Gastrocnemius medialis (tissue), 4 donors: ENCODE measurements around the gene C2CD4C. TPM values are rescaled to one million over a fixed set of nuclear protein-coding genes. Genes with fewer than 3 reads are reported as not detected.
"Not testable (repeated sequence)": the region's sequence is repeated elsewhere in the genome, so short reads cannot be mapped to it uniquely, and the experiment has no call there.

ENCODE experiments used
- ATAC-seq, 2 donors: fragments of 150-250 bp; one replicate each; pipeline ENCODE4 v1.9.1; 2016
- DNase-seq, 2 donors: peaks; one replicate each; pipeline ENCODE4 v3.0.0-alpha.2; 2019
- H3K27ac ChIP-seq, 4 donors: fragments of 200-600 bp; sonication (generic); 1 replicate in 1 of 4; 2 replicates in 3 of 4; pipeline ENCODE4 v1.5.1; 2016 to 2018; ENCODE audit warnings: mild to moderate bottlenecking in 2 of 4, moderate library complexity in 1 of 4
- H3K27me3 ChIP-seq, 3 donors: fragments of 200-600 bp; sonication (generic) in 2 of 3; 1 replicate in 1 of 3; 2 replicates in 2 of 3; pipeline versions ENCODE4 v1.5.1 to v1.6.0; 2016 to 2019; ENCODE audit warnings: mild to moderate bottlenecking in 1 of 3, moderate library complexity in 1 of 3
- H3K36me3 ChIP-seq, 2 donors: fragments of 200-600 bp; sonication (generic) in 1 of 2; one replicate each; pipeline ENCODE4 v1.5.1; 2017 to 2018
- H3K4me1 ChIP-seq, 2 donors: fragments of 200-600 bp; sonication (generic) in 1 of 2; one replicate each; pipeline ENCODE4 v1.5.1; 2016 to 2017; ENCODE audit warnings: mild to moderate bottlenecking in 2 of 2
- H3K4me3 ChIP-seq, 4 donors: fragments of 200-600 bp; sonication (generic) in 3 of 4; 1 replicate in 1 of 4; 2 replicates in 3 of 4; pipeline ENCODE4 v1.5.1; 2016 to 2019; ENCODE audit warnings: mild to moderate bottlenecking in 2 of 4
- H3K9me3 ChIP-seq, 3 donors: fragments of 200-600 bp; sonication (generic) in 2 of 3; 1 replicate in 1 of 3; 2 replicates in 2 of 3; pipeline ENCODE4 v1.5.1; 2016 to 2019
- POLR2A ChIP-seq, 2 donors: fragments of 450-650 bp; IDR thresholded peaks; one replicate each; pipeline ENCODE4 v1.6.1; 2017; ENCODE audit warnings: antibody characterized with exemption in 2 of 2, mild to moderate bottlenecking in 2 of 2, moderate library complexity in 2 of 2
- in situ Hi-C, 4 donors: fragments of 200-750 bp; cut with MboI; loops; one replicate each; pipeline versions ENCODE4 v1.15.0 to v1.8.0; 2017; ENCODE audit warnings: low sequenced_read_pairs in 4 of 4
- intact Hi-C: fragments of 100-400 bp; cut with DNase I; formaldehyde crosslinking; loops from one replicate; pipeline ENCODE4 v1.15.1; 2023; ENCODE audit warnings: low total_unique reads
- total RNA-seq, 4 donors: library from RNA; depleted of rRNA; stranded (reverse); fragments of >200 nt; gene quantifications; one replicate each; pipeline versions ENCODE4 v1.1.0 to v1.2.3, GENCODE V29; 2016
- TF ChIP-seq, protein P1 (sequence below), 5 experiments: fragments of 450-650 bp in 3 of 5; fragments of 200-600 bp in 2 of 5; sonication (generic) in 2 of 5; IDR thresholded peaks in 4 of 5; conservative IDR thresholded peaks in 1 of 5; 1 replicate in 4 of 5; 2 replicates in 1 of 5; pipeline ENCODE4 v1.5.1; 2016 to 2019; ENCODE audit warnings: antibody characterized with exemption in 5 of 5, mild to moderate bottlenecking in 3 of 5, moderate library complexity in 3 of 5

The C2CD4C gene
- total RNA-seq, 4 donors from 2014 or later = 0.15 to 0.78 (median 0.38) TPM

DNA sequence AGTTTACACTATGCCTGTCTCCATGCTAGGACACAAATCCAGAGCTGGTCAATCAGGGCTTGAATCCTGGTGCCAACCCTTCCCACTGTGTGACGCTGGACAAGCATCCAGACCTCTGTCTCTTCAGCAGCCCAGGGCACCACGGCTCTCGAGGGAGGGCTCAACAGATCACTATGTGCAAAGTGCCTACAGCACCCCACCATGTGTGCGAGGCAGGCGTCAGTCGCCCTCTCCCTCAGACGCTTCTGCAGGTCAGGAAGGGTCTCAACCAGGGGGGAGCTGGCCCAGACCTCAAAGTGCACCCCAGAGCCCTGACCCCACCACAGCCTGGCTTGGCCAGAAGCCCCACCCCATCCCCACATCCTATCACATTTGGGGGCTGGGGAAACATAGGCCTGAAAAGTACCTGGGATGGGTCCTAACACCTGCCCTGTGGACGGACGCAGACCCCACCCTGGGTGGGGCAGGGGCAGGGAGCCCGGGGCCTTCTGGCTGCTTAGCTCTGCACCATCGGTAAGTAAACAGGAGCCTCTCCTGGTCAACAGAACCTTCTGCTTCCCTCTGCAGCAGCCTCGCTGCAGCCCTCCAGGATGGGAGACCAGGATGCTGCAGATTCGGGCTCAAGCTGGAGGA is 2.9 kb upstream of the C2CD4C start:
- Histone ChIP-seq H3K27me3 (peaks cover 22 to 46% (median 34%) of the 10 kb centered on the region in 3 donors), H3K36me3 (no peaks in the 10 kb centered on the region), H3K4me1 (peaks cover 5% of the 10 kb centered on the region in 2 donors), H3K9me3 (no peaks in the 10 kb centered on the region), H3K27ac (no peak overlapping the region), H3K4me3 (no peak overlapping the region)
- no peak for ATAC-seq
- in situ Hi-C loops = no loop called here
- TF ChIP-seq, protein P1, sequence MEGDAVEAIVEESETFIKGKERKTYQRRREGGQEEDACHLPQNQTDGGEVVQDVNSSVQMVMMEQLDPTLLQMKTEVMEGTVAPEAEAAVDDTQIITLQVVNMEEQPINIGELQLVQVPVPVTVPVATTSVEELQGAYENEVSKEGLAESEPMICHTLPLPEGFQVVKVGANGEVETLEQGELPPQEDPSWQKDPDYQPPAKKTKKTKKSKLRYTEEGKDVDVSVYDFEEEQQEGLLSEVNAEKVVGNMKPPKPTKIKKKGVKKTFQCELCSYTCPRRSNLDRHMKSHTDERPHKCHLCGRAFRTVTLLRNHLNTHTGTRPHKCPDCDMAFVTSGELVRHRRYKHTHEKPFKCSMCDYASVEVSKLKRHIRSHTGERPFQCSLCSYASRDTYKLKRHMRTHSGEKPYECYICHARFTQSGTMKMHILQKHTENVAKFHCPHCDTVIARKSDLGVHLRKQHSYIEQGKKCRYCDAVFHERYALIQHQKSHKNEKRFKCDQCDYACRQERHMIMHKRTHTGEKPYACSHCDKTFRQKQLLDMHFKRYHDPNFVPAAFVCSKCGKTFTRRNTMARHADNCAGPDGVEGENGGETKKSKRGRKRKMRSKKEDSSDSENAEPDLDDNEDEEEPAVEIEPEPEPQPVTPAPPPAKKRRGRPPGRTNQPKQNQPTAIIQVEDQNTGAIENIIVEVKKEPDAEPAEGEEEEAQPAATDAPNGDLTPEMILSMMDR (IDR thresholded peaks at IDR 0.05 in 4 of 5, conservative IDR thresholded peaks at IDR 0.05 in 1 of 5) = no peak
- TF ChIP-seq POLR2A (IDR thresholded peaks at IDR 0.05) = no peak
- intact Hi-C loops = no loop called here
- DNase-seq = no peak

DNA sequence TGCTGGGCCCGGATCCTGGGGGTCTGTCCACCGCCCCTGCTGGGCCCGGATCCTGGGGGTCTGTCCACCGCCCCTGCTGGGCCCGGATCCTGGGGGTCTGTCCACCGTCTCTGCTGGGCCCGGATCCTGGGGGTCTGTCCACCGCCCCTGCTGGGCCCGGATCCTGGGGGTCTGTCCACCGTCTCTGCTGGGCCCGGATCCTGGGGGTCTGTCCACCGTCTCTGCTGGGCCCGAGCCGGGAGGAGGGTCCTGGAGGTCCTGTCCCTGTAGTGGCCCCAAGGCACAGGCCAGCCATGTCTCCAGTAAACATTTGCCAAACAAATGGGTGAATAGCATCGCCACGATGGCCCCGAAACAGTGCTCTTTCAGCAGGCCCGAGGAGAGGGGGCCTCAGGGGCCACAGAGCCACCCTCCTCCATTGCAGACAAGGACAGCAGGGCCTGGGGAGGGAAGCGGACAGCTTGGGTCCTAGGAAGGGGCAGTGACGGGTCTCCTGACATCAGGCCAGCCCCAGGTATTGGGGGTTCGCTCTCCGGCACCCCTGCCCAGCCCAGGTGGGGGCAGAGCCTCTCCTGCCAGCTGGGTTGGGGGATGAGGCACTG is 2.3 kb upstream of the C2CD4C start:
- in situ Hi-C loops, ATAC-seq, DNase-seq, H3K9me3 ChIP-seq, H3K36me3 ChIP-seq, H3K27ac ChIP-seq, intact Hi-C loops, H3K4me1 ChIP-seq, H3K4me3 ChIP-seq: not testable (repeated sequence)
- peaks cover 22 to 51% (median 40%) of the 10 kb centered on the region in 3 donors for H3K27me3 ChIP-seq

DNA sequence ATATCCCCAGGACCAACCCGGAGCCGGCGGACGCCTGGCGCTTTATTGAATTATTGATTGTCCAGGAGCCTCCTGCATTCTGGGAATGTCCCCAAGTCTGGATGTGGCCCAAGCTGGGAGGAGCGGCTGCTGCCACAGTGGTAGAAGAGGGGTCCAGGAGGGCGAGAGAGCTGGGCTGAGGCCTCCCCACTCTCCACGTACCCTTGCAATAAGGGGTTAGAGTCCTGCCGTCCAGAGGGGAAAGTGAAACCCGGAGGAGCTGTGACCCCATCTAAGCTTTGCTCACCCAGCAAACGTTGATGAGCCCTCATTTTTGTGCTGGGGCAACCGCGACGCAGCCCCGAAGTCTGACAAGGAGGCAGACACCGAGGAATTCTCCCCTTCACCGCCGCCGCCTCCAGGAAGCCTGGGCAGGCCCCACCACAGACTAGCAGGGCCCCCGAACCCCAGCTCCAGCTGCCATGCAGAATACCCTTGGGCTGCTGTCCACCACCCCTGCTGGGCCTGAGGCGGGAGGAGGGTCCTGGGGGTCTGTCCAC is 1.4 kb upstream of the C2CD4C start:
- DNase-seq = no peak
- intact Hi-C loops = no loop called here
- peaks cover 31 to 60% (median 50%) of the 10 kb centered on the region in 3 donors for H3K27me3 ChIP-seq
- TF ChIP-seq, protein P1 (IDR thresholded peaks at IDR 0.05 in 4 of 5, conservative IDR thresholded peaks at IDR 0.05 in 1 of 5) = no peak
- TF ChIP-seq POLR2A (IDR thresholded peaks at IDR 0.05) = no peak
- no peaks in the 10 kb centered on the region for H3K9me3 ChIP-seq
- no peak overlapping the region for H3K27ac ChIP-seq
- ATAC-seq = no peak
- no peaks in the 10 kb centered on the region for H3K36me3 ChIP-seq
- peaks cover 5% of the 10 kb centered on the region in 2 donors for H3K4me1 ChIP-seq
- in situ Hi-C loops = no loop called here
- H3K4me3 ChIP-seq = no peak overlapping the region

DNA sequence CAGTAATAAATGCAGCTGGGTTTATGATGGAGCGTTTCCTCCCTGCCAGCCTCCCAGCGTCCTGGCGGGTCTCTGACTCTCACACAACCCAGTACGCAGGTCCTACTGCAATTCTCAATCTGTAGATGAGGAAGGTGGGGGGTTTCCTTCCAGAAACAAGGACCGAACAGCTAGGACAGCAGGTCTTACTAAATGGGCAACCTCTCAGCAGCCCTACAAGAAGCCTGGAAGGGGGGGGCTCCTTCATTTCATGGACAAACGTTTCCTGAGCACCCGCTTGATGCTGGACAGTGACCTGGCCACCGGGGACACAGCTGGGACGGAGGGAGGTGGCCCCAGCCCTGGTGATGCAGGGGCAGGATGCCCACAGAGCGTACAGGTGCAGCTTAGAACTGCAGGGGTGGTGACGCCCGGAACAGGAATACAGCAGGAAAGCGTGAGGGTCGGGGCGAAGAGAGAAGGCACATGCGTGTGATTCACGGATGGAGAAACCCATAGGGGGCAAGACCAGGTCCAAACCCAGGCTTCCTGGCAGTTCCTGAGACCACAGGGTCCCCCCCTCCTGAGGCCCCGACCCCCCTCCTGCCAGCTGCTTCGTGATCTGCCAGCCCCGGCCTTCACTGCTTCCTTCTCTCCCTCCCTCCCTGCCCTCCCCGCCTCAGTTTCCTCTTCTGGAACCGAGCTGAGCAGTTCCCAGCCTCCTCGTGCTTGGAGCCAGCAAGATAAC is 732 bp upstream of the C2CD4C start:
- intact Hi-C loops (no loop called here), in situ Hi-C loops (no loop called here)
- ATAC-seq = no peak
- no peaks in the 10 kb centered on the region for H3K9me3 ChIP-seq
- TF ChIP-seq, protein P1 (IDR thresholded peaks at IDR 0.05 in 4 of 5, conservative IDR thresholded peaks at IDR 0.05 in 1 of 5) = no peak
- TF ChIP-seq POLR2A (IDR thresholded peaks at IDR 0.05) = no peak
- no peak for DNase-seq
- H3K27me3 ChIP-seq = peaks cover 33 to 65% (median 53%) of the 10 kb centered on the region in 3 donors
- no peaks in the 10 kb centered on the region for H3K36me3 ChIP-seq
- H3K4me3 ChIP-seq = peak overlapping the region in 3 of 4 donors; percentile 49 to 54 (median 52)
- no peak overlapping the region for H3K27ac ChIP-seq
- H3K4me1 ChIP-seq = peaks cover 5% of the 10 kb centered on the region in 2 donors

DNA sequence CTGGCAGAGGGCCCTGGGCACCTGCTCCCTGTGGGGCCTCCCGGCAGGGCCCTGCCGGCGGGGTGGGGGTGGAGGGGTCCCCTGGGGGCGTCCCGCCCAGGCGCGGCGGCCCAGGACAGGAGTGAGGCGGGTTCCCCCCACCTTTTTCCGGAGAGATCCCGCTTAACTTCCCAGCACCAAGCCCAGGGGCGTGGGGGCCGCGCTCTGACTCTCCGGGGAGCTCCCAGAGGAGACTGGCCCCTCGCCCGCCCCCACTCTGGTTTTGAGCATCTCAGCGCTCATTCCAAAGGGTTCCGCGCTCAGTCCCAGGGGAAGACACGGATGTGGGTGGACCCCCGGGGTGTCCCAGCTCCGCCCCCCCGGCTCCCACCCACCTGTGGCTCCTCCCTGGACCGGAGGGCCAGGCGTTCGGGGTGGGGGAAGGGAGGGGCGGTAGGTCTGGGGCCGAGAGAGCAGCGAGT is 476 bp downstream of the C2CD4C start:
- no peak for TF ChIP-seq POLR2A (IDR thresholded peaks at IDR 0.05)
- TF ChIP-seq, protein P1 (IDR thresholded peaks at IDR 0.05 in 4 of 5, conservative IDR thresholded peaks at IDR 0.05 in 1 of 5) = no peak
- H3K4me1 ChIP-seq = peaks cover 5% of the 10 kb centered on the region in 2 donors
- no peaks in the 10 kb centered on the region for H3K36me3 ChIP-seq
- H3K27ac ChIP-seq = no peak overlapping the region
- no peak for ATAC-seq
- peak overlapping the region; percentile 43 to 54 (median 50) for H3K4me3 ChIP-seq
- intact Hi-C loops (no loop called here), in situ Hi-C loops (no loop called here)
- peaks cover 35 to 62% (median 55%) of the 10 kb centered on the region in 3 donors for H3K27me3 ChIP-seq
- no peaks in the 10 kb centered on the region for H3K9me3 ChIP-seq
- DNase-seq = no peak
